GM18526 (cell line): Measurements from ENCODE around the gene ZSWIM5.

Experiments used
- POLR2A ChIP-seq: IDR thresholded peaks from 3 replicates; pipeline ENCODE4 v1.6.1; 2011; ENCODE audit not compliant: insufficient read length; ENCODE audit errors: extremely low read depth

ZSWIM5 gene

GRCh38 chr1:45148209-45148825, 58.1 kb downstream of the ZSWIM5 start:
- no peak for TF ChIP-seq POLR2A

DNA sequence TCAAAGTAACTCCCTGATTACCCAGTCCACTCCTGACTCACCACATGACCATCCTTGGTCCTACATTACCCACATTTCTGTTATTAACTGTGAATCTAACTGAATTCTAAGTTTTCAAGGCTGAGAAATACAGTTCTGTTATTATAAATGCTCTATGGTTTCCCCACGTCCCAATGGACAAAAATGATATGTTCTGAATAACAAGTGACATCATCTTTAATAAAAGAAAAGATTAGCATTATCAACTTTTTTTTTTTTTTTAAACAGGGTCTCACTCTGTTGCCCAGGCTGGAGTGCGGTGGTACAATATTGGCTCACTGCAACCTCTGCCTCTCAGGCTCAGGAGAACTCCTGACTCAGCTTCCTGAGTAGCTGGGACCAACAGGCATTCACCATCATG, 59.6 kb downstream of the ZSWIM5 start:
- TF ChIP-seq POLR2A: no peak

DNA sequence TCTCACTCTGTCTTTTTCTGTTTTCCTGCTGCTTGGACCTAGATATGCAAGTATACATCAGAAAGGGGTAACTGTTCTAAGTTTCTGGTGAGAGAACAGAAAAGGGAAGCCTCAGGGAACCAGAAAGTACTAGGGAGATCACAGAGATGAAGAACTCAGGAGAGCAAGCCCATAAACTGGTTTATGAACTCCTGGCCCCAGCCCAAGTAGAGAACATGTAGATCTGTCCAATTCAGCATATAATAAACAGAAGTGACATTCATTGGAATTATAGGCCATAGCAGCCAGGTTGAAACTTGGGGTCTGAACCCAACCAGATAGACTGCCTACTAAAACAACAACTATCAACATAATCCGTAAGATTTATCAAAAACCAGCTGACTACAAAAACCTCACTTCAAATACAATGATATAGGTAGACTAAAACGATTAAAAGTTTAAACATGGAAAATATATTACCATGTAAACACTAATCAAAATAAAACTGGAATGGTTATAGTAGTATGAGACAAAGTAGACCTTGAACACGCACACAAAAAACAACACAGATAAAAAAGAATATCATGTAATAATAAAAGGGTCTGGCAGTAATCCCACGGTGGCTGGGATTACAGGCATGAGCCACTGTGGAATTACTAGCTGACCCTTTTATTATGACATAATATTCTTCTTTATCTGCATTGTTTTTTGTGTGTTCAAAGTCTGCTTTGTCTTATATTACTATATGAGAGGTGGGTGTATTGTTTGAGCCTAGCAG, 65.0 kb downstream of the ZSWIM5 start:
- TF ChIP-seq POLR2A: no peak

- no peak for TF ChIP-seq POLR2A
Observed at GRCh38 chr1:45136984-45137383, 69.4 kb downstream of the ZSWIM5 start.

GRCh38 chr1:45135316-45135715, 71.1 kb downstream of the ZSWIM5 start:
- TF ChIP-seq POLR2A: no peak

GRCh38 chr1:45134461-45134873, 71.9 kb downstream of the ZSWIM5 start:
- no peak for TF ChIP-seq POLR2A

GRCh38 chr1:45123358-45123757, 83.0 kb downstream of the ZSWIM5 start:
- TF ChIP-seq POLR2A: no peak

GRCh38 chr1:45122724-45123123, 83.7 kb downstream of the ZSWIM5 start:
- TF ChIP-seq POLR2A: no peak

DNA sequence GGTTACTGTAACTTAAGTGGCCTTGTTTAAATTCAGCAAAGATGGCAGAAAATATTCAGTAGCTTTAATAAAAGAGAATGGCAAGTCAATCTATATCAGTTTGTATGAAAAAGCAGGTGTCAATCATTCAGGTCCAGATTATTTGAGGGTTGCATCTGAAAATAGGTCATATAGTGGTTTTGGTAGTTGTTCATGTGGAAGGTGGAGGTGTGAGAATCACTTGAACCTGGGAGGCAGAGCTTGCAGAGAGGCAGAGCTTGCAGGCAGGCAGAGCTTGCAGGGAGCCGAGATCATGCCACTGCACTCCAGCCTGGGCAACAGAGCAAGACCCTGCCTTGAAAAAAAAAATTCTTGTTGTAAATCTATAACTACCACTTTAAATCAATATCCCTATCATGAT, 88.6 kb downstream of the ZSWIM5 start:
- no peak for TF ChIP-seq POLR2A

- no peak for TF ChIP-seq POLR2A
Observed at GRCh38 chr1:45116820-45117219, 89.6 kb downstream of the ZSWIM5 start.

- TF ChIP-seq POLR2A: no peak
Observed at GRCh38 chr1:45116340-45116739, 90.1 kb downstream of the ZSWIM5 start.

- TF ChIP-seq POLR2A: no peak
Observed at GRCh38 chr1:45112661-45113060, 93.7 kb downstream of the ZSWIM5 start.

GRCh38 chr1:45111239-45111638, 95.2 kb downstream of the ZSWIM5 start:
- no peak for TF ChIP-seq POLR2A

DNA sequence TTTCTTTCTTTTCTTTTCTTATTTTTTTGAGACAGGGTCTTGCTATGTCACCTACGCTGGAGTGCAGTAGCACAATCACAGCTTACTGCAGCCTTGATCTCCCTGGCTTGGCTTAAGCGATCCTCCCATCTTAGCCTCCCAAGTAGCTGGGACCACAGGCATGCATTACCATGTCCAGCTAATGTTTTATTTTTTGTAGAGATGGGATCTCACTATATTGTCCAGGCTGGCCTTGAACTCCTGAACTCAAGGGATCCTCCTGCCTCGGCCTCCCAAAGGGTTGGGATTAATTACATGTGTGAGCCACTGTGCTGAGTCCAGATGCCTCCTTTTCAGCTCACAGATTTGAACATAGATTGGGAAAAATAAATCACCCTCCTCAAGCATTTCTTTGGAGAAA, 98.6 kb downstream of the ZSWIM5 start:
- TF ChIP-seq POLR2A: no peak

- TF ChIP-seq POLR2A: no peak
Observed at GRCh38 chr1:45103534-45103933, 102.9 kb downstream of the ZSWIM5 start.

GRCh38 chr1:45101947-45102346, 104.5 kb downstream of the ZSWIM5 start:
- no peak for TF ChIP-seq POLR2A

- TF ChIP-seq POLR2A: no peak
Observed at GRCh38 chr1:45097944-45098343, 108.5 kb downstream of the ZSWIM5 start.
